HG03066 (cell line): ENCODE results near the gene OSBPL5.
"Not testable (repeated sequence)": the region's sequence is repeated elsewhere in the genome, so short reads cannot be mapped to it uniquely, and the experiment has no call there.

Source experiments
- ATAC-seq: cut with Tn5 transposase; IDR thresholded peaks from one replicate; pipeline ENCODE4 v1.9.1; 2021; ENCODE audit warnings: low read depth; ENCODE audit not compliant: unreplicated experiment

The OSBPL5 gene

GRCh38 chr11:3127706-3128355 is 37.3 kb downstream of the OSBPL5 start:
- no peak for ATAC-seq

- ATAC-seq = no peak
Measured at GRCh38 chr11:3126901-3127691, 38.0 kb downstream of the OSBPL5 start.

GRCh38 chr11:3126207-3126865 is 38.8 kb downstream of the OSBPL5 start:
- ATAC-seq = no peak

GRCh38 chr11:3124821-3125220 is 40.3 kb downstream of the OSBPL5 start:
- no peak for ATAC-seq

GRCh38 chr11:3123761-3124733 is 41.1 kb downstream of the OSBPL5 start:
- ATAC-seq = no peak

GRCh38 chr11:3123305-3123704 is 41.8 kb downstream of the OSBPL5 start:
- ATAC-seq = no peak

GRCh38 chr11:3122775-3123201 is 42.3 kb downstream of the OSBPL5 start:
- ATAC-seq = no peak

GRCh38 chr11:3121931-3122774 is 43.0 kb downstream of the OSBPL5 start:
- ATAC-seq = no peak

- no peak for ATAC-seq
Measured at GRCh38 chr11:3121416-3121815, 43.7 kb downstream of the OSBPL5 start.

GRCh38 chr11:3120071-3120792 is 44.9 kb downstream of the OSBPL5 start:
- ATAC-seq = no peak

GRCh38 chr11:3119141-3119821 is 45.8 kb downstream of the OSBPL5 start:
- ATAC-seq = no peak

- no peak for ATAC-seq
Measured at GRCh38 chr11:3115321-3115720, 49.8 kb downstream of the OSBPL5 start.

GRCh38 chr11:3113661-3114060 is 51.4 kb downstream of the OSBPL5 start:
- ATAC-seq = not testable (repeated sequence)

GRCh38 chr11:3111919-3112690 is 53.0 kb downstream of the OSBPL5 start:
- no peak for ATAC-seq

- no peak for ATAC-seq
Measured at GRCh38 chr11:3111466-3111865, 53.6 kb downstream of the OSBPL5 start.

GRCh38 chr11:3109921-3110706 is 55.0 kb downstream of the OSBPL5 start:
- ATAC-seq = no peak

- no peak for ATAC-seq
Measured at GRCh38 chr11:3109434-3109833, 55.7 kb downstream of the OSBPL5 start.
